Activated CD4-positive, alpha-beta T cell treated with anti-CD3 and anti-CD28 coated beads for 36 hours (primary cell): Measurements from ENCODE around the gene CAMTA1. TPM values are rescaled to one million over a fixed set of nuclear protein-coding genes. Genes with fewer than 3 reads are reported as not detected.

ENCODE experiments used
- ATAC-seq: fragments of 200-7000 bp; cut with Tn5 transposase; one replicate; pipeline ENCODE4 v1.10.0; 2021; ENCODE audit warnings: mild to moderate bottlenecking, moderate library complexity
- CTCF ChIA-PET: fragments of 350-600 bp; sonication (Branson Sonifier 250); formaldehyde crosslinking; loops from one replicate; lab custom pipeline; 2021; ENCODE audit warnings: antibody characterized with exemption; lab: Charles Lee
- POLR2A ChIA-PET: fragments of 350-600 bp; sonication (Branson Sonifier 250); formaldehyde crosslinking; loops from one replicate; lab custom pipeline; 2021; ENCODE audit warnings: antibody characterized with exemption, inconsistent platforms; lab: Charles Lee
- DNase-seq: peaks from one replicate; pipeline ENCODE4 v3.0.0-alpha.2; 2020
- H3K27ac Mint-ChIP-seq: one replicate; pipeline ENCODE4 v1.8.0; 2021; ENCODE audit warnings: mixed read lengths
- H3K27me3 Mint-ChIP-seq: one replicate; pipeline ENCODE4 v1.8.0; 2021; ENCODE audit warnings: mixed read lengths
- H3K36me3 Mint-ChIP-seq: one replicate; pipeline ENCODE4 v1.8.0; 2021; ENCODE audit warnings: low read depth, mixed read lengths
- H3K4me1 Mint-ChIP-seq: one replicate; pipeline ENCODE4 v1.8.0; 2021; ENCODE audit warnings: mixed read lengths
- H3K4me3 Mint-ChIP-seq: one replicate; pipeline ENCODE4 v1.8.0; 2021; ENCODE audit warnings: mild to moderate bottlenecking, moderate library complexity, mixed read lengths
- H3K9me3 Mint-ChIP-seq: one replicate; pipeline ENCODE4 v1.8.0; 2021; ENCODE audit warnings: low read depth, mixed read lengths
- intact Hi-C, 2 experiments: fragments of 100-400 bp; cut with DNase I in 1 of 2; cut with micrococcal nuclease in 1 of 2; formaldehyde crosslinking; loops; one replicate each; pipeline versions ENCODE4 v1.14.2 to v1.15.1; 2022 to 2024; cut with DNase I, micrococcal nuclease
- total RNA-seq, 2 experiments: library from RNA; stranded (reverse); gene quantifications; one replicate each; pipeline ENCODE4 v1.2.3, GENCODE V29; 2021

CAMTA1 gene
- total RNA-seq, 2 experiments from 2014 or later, result 62.3 to 76.7 TPM

DNA sequence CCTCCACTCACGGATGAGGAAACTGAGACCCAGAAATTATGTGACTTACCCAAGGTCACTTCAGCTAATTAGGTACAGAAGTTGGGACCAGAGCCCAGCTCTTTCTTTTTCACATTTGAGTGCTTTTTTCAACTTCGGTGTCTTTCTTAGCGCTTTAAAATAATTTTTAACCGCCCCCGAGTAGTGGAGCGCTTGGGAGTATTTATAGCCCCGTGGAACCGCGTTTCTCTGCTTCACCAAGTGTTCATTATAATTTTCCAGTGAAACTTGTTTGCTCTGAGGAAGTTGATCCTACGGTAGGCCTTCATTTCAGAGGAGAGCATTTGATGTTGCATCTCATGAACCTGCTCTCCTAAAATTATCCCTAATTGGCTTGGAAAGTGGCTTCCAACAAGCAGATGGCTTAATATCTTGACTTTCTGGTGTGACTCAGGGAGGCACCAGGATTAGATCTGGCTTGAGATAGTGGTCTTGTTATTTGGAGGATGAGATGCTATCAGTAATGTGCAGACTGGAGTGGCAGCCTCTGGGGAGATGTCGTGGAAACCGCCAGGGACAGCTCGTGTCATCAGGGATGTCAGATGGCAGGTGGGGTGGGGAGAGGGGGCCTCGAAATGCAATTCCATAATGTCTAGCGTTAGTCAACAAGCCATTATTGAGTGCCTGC lies 321.3 kb downstream of the CAMTA1 start:
- POLR2A ChIA-PET, result no interaction called here
- H3K27me3 Mint-ChIP-seq, result peaks cover 2% of the 10 kb centered on the region
- H3K27ac Mint-ChIP-seq, result no peak overlapping the region
- no peaks in the 10 kb centered on the region for H3K4me1 Mint-ChIP-seq
- ATAC-seq (no peak), DNase-seq (no peak)
- no peaks in the 10 kb centered on the region for H3K36me3 Mint-ChIP-seq
- intact Hi-C loops, result no loop called here
- H3K4me3 Mint-ChIP-seq, result no peak overlapping the region
- no peaks in the 10 kb centered on the region for H3K9me3 Mint-ChIP-seq
- CTCF ChIA-PET, result no interaction called here

DNA sequence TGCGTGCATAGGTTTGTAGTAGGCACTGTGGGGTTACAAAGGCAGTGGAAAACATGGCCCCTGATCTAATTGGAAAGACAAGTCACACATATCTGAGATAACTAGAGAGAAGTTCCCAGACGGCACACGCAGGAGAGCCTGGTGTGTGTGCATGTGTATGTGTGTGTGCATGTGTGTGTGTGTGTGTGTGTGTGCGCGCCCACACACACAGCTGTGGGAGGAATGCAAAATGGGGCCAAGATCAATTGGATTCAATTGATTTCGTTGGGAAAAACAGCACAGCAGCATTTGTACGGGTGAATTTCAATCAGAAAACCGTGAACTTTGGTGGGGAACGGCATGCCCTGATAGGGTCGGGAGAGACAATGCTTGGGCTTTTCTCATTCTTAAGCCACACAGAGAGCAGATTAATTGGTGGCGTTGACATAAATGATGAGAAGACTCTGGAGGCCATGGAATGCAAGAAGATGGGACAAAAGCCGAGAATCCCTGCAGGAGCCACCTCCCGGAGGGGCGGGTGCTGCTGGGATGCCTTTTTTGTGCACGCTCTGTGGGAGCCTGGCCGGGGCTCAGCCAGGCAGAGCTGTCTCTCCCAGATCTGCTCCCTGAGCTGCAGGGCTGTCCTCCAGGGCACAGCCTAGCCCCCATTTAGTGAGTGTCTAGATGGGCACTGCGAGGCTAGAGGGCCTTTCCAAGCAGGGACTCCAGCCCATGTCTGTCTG lies 322.0 kb downstream of the CAMTA1 start:
- intact Hi-C loops, result no loop called here
- no peak overlapping the region for H3K4me3 Mint-ChIP-seq
- POLR2A ChIA-PET, result no interaction called here
- no peak for ATAC-seq
- DNase-seq, result no peak
- H3K9me3 Mint-ChIP-seq, result no peaks in the 10 kb centered on the region
- no peaks in the 10 kb centered on the region for H3K36me3 Mint-ChIP-seq
- CTCF ChIA-PET, result no interaction called here
- H3K27me3 Mint-ChIP-seq, result peaks cover 2% of the 10 kb centered on the region
- H3K27ac Mint-ChIP-seq, result no peak overlapping the region
- no peaks in the 10 kb centered on the region for H3K4me1 Mint-ChIP-seq

DNA sequence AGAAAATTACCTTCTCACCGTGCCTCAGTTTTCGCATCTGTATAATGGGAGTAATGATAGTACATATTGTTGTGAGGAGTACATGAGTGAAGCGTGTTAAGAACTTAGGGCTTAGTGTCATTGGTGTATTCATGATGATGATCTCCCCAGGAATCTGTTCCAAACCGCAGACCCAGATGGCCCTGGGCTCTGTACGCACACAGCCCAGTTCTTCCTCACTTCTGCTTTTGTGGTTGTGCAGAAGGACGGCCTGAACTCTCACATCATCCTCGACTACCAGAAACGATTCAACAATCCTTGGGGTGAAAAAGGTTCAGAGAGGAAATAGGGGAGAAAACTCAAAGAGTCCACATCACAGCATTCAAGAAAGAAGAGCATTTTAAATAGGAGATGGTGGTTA lies 323.0 kb downstream of the CAMTA1 start:
- Mint-ChIP-seq H3K36me3 (no peaks in the 10 kb centered on the region), H3K4me1 (no peaks in the 10 kb centered on the region), H3K9me3 (no peaks in the 10 kb centered on the region), H3K27me3 (peaks cover 2% of the 10 kb centered on the region), H3K27ac (no peak overlapping the region), H3K4me3 (no peak overlapping the region)
- no peak for ATAC-seq
- no peak for DNase-seq
- ChIA-PET CTCF (no interaction called here), POLR2A (no interaction called here)
- intact Hi-C loops, result no loop called here

DNA sequence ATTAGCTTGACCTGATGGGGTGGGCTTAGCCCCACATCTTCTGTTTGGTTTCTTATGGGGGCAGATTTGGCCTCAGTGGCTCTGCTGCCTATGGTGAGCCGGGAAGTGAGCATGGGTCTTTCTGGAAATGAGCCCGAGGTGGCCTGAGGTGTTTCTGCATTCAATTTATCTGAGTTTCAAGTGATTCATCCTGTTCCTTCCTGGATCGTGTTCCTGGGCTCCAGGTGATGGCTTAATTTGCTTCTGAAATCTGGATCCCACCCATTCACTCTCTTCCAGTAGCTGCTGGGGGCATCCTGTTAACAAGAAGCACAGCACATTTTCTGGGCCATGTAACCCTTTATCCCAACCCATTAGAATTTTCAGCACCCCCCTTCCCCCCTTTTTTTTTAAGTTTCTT lies 324.6 kb downstream of the CAMTA1 start:
- CTCF ChIA-PET, result interaction anchor here (0.6 kb wide), 1 partner anchor 391 kb away, joined by 3 read pairs; no protein-coding TSS in a partner anchor
- H3K36me3 Mint-ChIP-seq, result no peaks in the 10 kb centered on the region
- no peak for DNase-seq
- H3K4me1 Mint-ChIP-seq, result no peaks in the 10 kb centered on the region
- H3K9me3 Mint-ChIP-seq, result peaks cover 3% of the 10 kb centered on the region
- H3K4me3 Mint-ChIP-seq, result no peak overlapping the region
- POLR2A ChIA-PET, result no interaction called here
- no peak for ATAC-seq
- no peak overlapping the region for H3K27ac Mint-ChIP-seq
- intact Hi-C loops, result no loop called here
- peaks cover 2% of the 10 kb centered on the region for H3K27me3 Mint-ChIP-seq

DNA sequence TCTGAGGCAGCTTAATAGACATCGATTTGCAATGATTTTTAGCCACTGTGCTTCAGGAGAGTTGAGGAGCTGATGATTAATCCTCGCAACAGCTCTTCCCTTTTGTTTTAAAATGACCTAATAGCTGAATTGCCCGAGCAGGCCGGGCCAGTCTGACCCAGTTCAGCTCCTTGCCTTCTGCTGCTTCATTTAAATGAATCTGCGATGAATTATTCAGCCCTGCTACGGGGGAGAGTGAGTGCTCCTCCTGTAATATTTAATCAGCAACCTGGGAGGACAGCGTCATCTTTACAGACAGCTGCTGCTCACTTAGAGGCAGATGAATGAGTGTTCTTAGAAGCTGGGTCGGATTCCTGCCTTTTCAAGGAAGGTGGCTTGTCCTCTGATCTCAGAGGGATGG lies 325.1 kb downstream of the CAMTA1 start:
- no peak for ATAC-seq
- no peaks in the 10 kb centered on the region for H3K36me3 Mint-ChIP-seq
- CTCF ChIA-PET, result interaction anchor here (0.6 kb wide), 1 partner anchor 391 kb away, joined by 3 read pairs; no protein-coding TSS in a partner anchor
- H3K27ac Mint-ChIP-seq, result no peak overlapping the region
- intact Hi-C loops, result no loop called here
- POLR2A ChIA-PET, result no interaction called here
- H3K4me3 Mint-ChIP-seq, result no peak overlapping the region
- DNase-seq, result no peak
- no peaks in the 10 kb centered on the region for H3K4me1 Mint-ChIP-seq
- peaks cover 2% of the 10 kb centered on the region for H3K27me3 Mint-ChIP-seq
- peaks cover 3% of the 10 kb centered on the region for H3K9me3 Mint-ChIP-seq

DNA sequence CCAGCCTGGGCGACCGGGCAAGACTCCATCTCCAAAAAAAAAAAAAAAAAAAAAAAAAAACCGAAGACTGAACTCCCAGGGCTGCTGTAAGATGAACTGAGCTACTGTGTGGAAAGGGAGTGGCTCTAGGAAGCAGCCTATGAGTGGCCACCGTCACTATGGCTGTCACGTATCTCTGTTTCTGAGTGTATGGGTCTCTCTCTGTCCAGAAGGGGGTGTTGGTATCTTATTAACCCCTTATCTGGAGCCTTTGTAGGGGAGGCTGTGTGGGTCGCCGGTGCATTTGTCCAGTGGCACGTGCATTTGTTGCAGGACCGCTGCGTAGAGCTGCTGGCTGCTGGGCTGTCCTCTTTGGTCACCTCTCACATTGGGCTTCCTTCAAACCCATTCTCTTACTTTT lies 326.6 kb downstream of the CAMTA1 start:
- Mint-ChIP-seq H3K27me3 (peaks cover 3% of the 10 kb centered on the region), H3K4me1 (no peaks in the 10 kb centered on the region), H3K36me3 (no peaks in the 10 kb centered on the region), H3K9me3 (peaks cover 7% of the 10 kb centered on the region), H3K27ac (no peak overlapping the region), H3K4me3 (no peak overlapping the region)
- intact Hi-C loops, result no loop called here
- DNase-seq (no peak), ATAC-seq (no peak)
- ChIA-PET CTCF (no interaction called here), POLR2A (no interaction called here)

DNA sequence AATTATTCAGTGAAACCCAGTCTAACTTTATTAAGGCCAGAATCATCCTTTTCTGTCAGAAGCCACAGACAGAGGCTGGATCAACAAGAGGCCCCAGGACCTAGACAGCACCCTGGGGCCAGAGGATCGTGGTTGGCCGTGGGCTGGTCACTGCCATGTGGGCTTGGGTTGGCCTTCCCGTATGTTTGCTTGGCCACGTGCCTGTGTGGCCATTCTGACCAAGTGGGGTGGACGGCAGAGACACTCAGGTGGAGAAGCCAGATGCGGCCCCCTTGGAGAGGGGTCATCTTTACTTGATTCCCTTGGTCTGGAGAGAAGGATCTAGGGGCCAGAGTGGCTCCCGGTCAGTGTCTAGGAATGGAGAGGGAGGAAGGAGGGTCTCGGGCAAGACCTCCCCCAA lies 327.9 kb downstream of the CAMTA1 start:
- intact Hi-C loops, result no loop called here
- Mint-ChIP-seq H3K9me3 (peaks cover 7% of the 10 kb centered on the region), H3K36me3 (no peaks in the 10 kb centered on the region), H3K4me1 (no peaks in the 10 kb centered on the region), H3K4me3 (no peak overlapping the region), H3K27ac (no peak overlapping the region), H3K27me3 (peaks cover 3% of the 10 kb centered on the region)
- DNase-seq, result no peak
- ChIA-PET POLR2A (no interaction called here), CTCF (no interaction called here)
- ATAC-seq, result no peak

DNA sequence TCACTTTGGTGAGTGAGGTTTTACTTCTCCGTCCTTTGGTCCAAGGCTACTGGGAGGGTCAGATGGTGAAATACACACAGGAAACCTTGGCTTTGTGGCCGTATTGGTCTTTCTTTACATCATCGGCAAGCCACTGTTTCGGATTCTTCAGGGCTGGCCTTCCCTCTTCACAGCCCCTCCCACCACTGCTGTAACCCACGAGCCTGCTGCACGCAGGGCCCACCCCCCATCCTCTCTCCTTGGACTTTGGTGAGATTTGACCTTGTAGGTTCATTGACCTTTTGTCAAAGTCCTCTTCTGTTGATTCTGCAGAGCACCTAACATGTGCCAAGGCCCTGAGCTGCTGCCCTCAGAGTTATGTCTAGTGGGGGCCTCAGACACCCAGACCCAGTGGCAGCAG lies 328.6 kb downstream of the CAMTA1 start:
- peaks cover 3% of the 10 kb centered on the region for H3K27me3 Mint-ChIP-seq
- no peak for DNase-seq
- H3K4me3 Mint-ChIP-seq, result no peak overlapping the region
- no peaks in the 10 kb centered on the region for H3K36me3 Mint-ChIP-seq
- ChIA-PET CTCF (no interaction called here), POLR2A (no interaction called here)
- no peak overlapping the region for H3K27ac Mint-ChIP-seq
- peaks cover 7% of the 10 kb centered on the region for H3K9me3 Mint-ChIP-seq
- intact Hi-C loops, result no loop called here
- H3K4me1 Mint-ChIP-seq, result no peaks in the 10 kb centered on the region
- ATAC-seq, result no peak

DNA sequence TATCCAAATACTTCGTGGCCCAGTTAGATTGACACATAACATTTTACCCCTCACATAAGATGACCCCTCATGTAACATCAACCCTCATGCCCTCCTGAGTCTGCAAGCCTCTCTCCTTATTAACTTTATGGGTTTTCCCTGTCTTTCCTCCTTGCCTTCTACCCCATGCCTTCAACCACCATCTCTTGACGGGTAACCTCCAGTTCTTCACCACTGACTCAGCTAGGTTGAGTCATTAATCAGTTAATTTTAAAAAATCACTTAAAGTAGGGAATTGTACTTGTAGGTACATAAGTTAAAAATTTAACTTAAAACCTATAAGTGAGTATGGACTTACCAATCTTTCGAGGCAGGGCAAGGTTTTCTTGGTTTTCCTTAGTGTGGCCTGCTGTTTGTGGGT lies 330.7 kb downstream of the CAMTA1 start:
- intact Hi-C loops, result no loop called here
- Mint-ChIP-seq H3K4me3 (no peak overlapping the region), H3K4me1 (no peaks in the 10 kb centered on the region), H3K27ac (no peak overlapping the region), H3K36me3 (no peaks in the 10 kb centered on the region), H3K27me3 (peaks cover 7% of the 10 kb centered on the region), H3K9me3 (peaks cover 7% of the 10 kb centered on the region)
- ChIA-PET POLR2A (no interaction called here), CTCF (no interaction called here)
- DNase-seq (no peak), ATAC-seq (no peak)

DNA sequence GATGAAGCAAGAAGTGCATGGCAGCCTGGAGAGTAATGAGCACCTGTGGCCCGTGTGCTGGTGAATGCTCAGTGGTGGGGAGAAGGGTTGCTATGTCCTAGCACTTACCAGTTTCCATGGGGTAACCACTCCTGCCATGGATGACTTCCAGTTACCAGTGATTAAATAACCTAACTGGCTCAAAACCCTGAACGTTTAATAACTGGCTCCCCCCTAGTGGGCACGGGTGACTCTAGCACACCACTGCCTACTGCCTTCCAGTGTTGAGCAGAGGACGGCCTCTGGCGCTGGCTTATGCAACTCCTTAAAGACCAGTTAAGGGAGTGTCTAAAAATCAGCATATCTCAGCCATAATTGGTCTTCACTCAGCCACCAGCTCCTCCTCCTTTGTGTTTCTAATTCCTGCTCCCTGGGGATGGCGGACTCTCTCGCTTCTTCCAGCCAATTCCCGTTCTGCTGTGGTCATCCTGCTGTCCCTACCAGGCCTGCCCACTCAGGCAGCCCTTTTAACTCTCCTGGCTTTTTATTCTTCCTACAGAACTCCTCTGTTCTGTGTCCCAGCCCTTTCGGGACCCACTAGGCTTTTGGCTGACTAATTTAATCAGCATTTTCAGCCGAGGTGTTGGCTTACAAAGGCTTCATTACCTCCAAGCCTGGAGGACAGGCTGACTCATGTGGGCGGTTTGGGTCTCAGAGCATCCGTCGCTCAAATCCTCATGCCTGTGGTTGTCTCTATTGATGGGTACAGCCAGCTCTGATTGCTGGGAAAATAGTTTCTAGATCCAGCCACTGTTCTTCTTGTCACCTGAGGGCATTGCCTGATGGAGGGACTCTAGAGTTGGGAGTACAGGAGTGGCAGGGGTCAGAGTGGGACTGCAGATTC lies 332.4 kb downstream of the CAMTA1 start:
- no peaks in the 10 kb centered on the region for H3K36me3 Mint-ChIP-seq
- H3K9me3 Mint-ChIP-seq, result peaks cover 7% of the 10 kb centered on the region

DNA sequence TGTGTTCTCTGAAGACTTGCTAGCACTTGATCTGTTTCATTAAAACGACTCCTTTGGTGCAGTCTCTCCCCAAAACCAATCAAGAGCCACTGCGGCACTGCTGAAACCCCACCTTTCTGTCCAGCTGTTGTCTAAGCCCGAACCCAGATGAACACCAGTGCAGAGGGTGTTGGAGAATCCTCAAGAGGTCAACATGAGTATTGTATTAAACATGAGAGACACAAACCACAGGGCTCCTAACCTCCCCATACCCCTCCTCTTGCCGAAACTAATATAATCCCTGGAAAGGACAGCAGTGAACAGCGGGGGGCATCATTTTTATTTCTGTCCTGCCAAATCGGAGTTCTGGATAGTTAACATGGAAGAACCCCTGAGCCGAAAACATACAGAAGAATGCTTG lies 333.9 kb downstream of the CAMTA1 start:
- peaks cover 7% of the 10 kb centered on the region for H3K27me3 Mint-ChIP-seq
- CTCF ChIA-PET, result no interaction called here
- no peak overlapping the region for H3K27ac Mint-ChIP-seq
- intact Hi-C loops, result no loop called here
- no peak overlapping the region for H3K4me3 Mint-ChIP-seq
- no peaks in the 10 kb centered on the region for H3K4me1 Mint-ChIP-seq
- H3K9me3 Mint-ChIP-seq, result peaks cover 7% of the 10 kb centered on the region
- ATAC-seq, result no peak
- no peak for DNase-seq
- POLR2A ChIA-PET, result no interaction called here
- H3K36me3 Mint-ChIP-seq, result no peaks in the 10 kb centered on the region

More for the DNA sequence above, 332.4 kb downstream of the CAMTA1 start:
- Mint-ChIP-seq H3K4me3 (no peak overlapping the region), H3K27ac (no peak overlapping the region), H3K4me1 (no peaks in the 10 kb centered on the region), H3K27me3 (peaks cover 7% of the 10 kb centered on the region)
- no peak for DNase-seq
- CTCF ChIA-PET, result no interaction called here
- POLR2A ChIA-PET, result interaction anchor here (0.7 kb wide), 1 partner anchor 168 kb away, joined by 4 read pairs; no protein-coding TSS in a partner anchor
- intact Hi-C loops, result no loop called here
- ATAC-seq, result no peak
